GM12878 (cell line): ENCODE data around the gene SBF2. TPM values are rescaled to one million over a fixed set of nuclear protein-coding genes. Genes with fewer than 3 reads are reported as not detected.

Experiments used
- ATAC-seq: fragments of 200-7000 bp; cut with Tn5 transposase; 3 replicates; pipeline ENCODE4 v1.9.1; 2020; ENCODE audit warnings: mild to moderate bottlenecking, moderate library complexity
- BruUV-seq: library from RNA; stranded (reverse); fragments of 400-500 nt; replicated peaks from 2 replicates; lab custom pipeline; 2021; lab: Mats Ljungman, UMichigan
- CTCF ChIA-PET: fragments of 300-600 bp; sonication (Branson Sonifier 250); formaldehyde crosslinking; extraction: SDS; loops from one replicate; lab custom pipeline; 2021; ENCODE audit warnings: inconsistent platforms; lab: Yijun Ruan, JAX
- POLR2A ChIA-PET: fragments of 350-600 bp; formaldehyde crosslinking; extraction: SDS; loops from one replicate; lab custom pipeline; 2021; ENCODE audit warnings: inconsistent platforms; lab: Charles Lee
- RAD21 ChIA-PET: fragments of 300-600 bp; sonication (Branson Sonifier 250); formaldehyde crosslinking; loops from one replicate; lab custom pipeline; 2023; ENCODE audit warnings: antibody characterized with exemption; ENCODE audit not compliant: unreplicated experiment; lab: Charles Lee
- SMC1A ChIA-PET: fragments of 300-600 bp; sonication (Branson Sonifier 250); formaldehyde crosslinking; loops from one replicate; lab custom pipeline; 2023; ENCODE audit not compliant: unreplicated experiment, uncharacterized antibody; lab: Charles Lee
- DNase-seq: peaks from one replicate; pipeline ENCODE4 v3.0.0-alpha.2; 2011; ENCODE audit warnings: low read depth, low spot score
- FAIRE-seq: peaks from 3 replicates; lab custom pipeline; 2011; peaks lifted over from hg19 to GRCh38; lab: Jason Lieb, UNC
- H2AFZ ChIP-seq: 2 replicates; pipeline ENCODE4 v1.6.0; 2011; ENCODE audit warnings: low read depth, low read length, control low read depth; ENCODE audit not compliant: control insufficient read depth
- H3K27ac ChIP-seq: 2 replicates; pipeline ENCODE4 v1.5.1; 2011; ENCODE audit warnings: control low read depth; ENCODE audit not compliant: control insufficient read depth, insufficient read depth
- H3K27me3 ChIP-seq, 2 experiments: replicated peaks in 1 of 2; 2 replicates each; pipeline versions ENCODE4 v1.6.0 to v1.6.1; 2011; ENCODE audit warnings: low read length in 1 of 2; ENCODE audit not compliant: control insufficient read depth in 2 of 2, insufficient read depth in 2 of 2
- H3K36me3 ChIP-seq, 2 experiments: 2 replicates each; pipeline ENCODE4 v1.5.1; 2011; ENCODE audit warnings: low read length in 1 of 2; ENCODE audit not compliant: control insufficient read depth in 2 of 2, insufficient read depth in 2 of 2
- H3K4me1 ChIP-seq: 2 replicates; pipeline ENCODE4 v1.6.1; 2011; ENCODE audit warnings: mild to moderate bottlenecking, low read length, moderate library complexity, mixed read lengths; ENCODE audit not compliant: control insufficient read depth, insufficient read depth
- H3K4me2 ChIP-seq: 2 replicates; pipeline ENCODE4 v1.6.0; 2011; ENCODE audit warnings: control low read depth; ENCODE audit not compliant: control insufficient read depth, insufficient read depth
- H3K4me3 ChIP-seq: fragments of 200-600 bp; sonication (generic); 2 replicates; pipeline ENCODE4 v1.5.1; 2016
- H3K79me2 ChIP-seq: 2 replicates; pipeline ENCODE4 v1.6.0; 2011; ENCODE audit warnings: low read length; ENCODE audit not compliant: control insufficient read depth, insufficient read depth
- H3K9ac ChIP-seq: 2 replicates; pipeline ENCODE4 v1.8.0; 2011; ENCODE audit warnings: low read length, control low read depth, mixed read lengths; ENCODE audit not compliant: control insufficient read depth, insufficient read depth
- H3K9me3 ChIP-seq: replicated peaks from 3 replicates; pipeline ENCODE4 v1.5.1; 2011; ENCODE audit warnings: mild to moderate bottlenecking, low read length; ENCODE audit not compliant: control insufficient read depth, insufficient read depth
- H4K20me1 ChIP-seq: 2 replicates; pipeline ENCODE4 v1.6.0; 2011; ENCODE audit not compliant: control insufficient read depth, insufficient read depth
- CEBPB ChIP-seq, 2 experiments: fragments of 150-350 bp in 1 of 2; IDR thresholded peaks; 2 replicates each; pipeline ENCODE4 v1.6.1; 2012 to 2014; ENCODE audit warnings: low read depth in 2 of 2, low read length in 2 of 2, borderline replicate concordance in 1 of 2, inconsistent platforms in 1 of 2
- MAX ChIP-seq: IDR thresholded peaks from 2 replicates; pipeline ENCODE4 v1.6.1; 2012; ENCODE audit warnings: low read depth, low read length, improper control_type of control experiment
- MXI1 ChIP-seq: fragments of 150-350 bp; IDR thresholded peaks from 2 replicates; pipeline ENCODE4 v1.6.1; 2011; ENCODE audit warnings: low read depth, mild to moderate bottlenecking, inconsistent platforms, low read length, improper control_type of control experiment
- NBN ChIP-seq: fragments of 450-650 bp; IDR thresholded peaks from 2 replicates; pipeline ENCODE4 v1.6.1; 2016
- PAX5 ChIP-seq: IDR thresholded peaks from 2 replicates; pipeline ENCODE4 v1.6.1; 2011; ENCODE audit warnings: low read depth, low read length, borderline replicate concordance
- REST ChIP-seq: IDR thresholded peaks from 2 replicates; pipeline ENCODE4 v1.6.1; 2012; ENCODE audit warnings: mild to moderate bottlenecking, low read depth, low read length
- SRF ChIP-seq, 2 experiments: IDR thresholded peaks; 2 replicates each; pipeline ENCODE4 v1.6.1; 2011; ENCODE audit warnings: low read depth in 2 of 2, low read length in 2 of 2, mild to moderate bottlenecking in 1 of 2, moderate library complexity in 1 of 2
- TCF7 ChIP-seq: IDR thresholded peaks from 2 replicates; pipeline ENCODE4 v1.6.1; 2014; ENCODE audit warnings: antibody characterized with exemption, borderline replicate concordance
- ZNF24 ChIP-seq: fragments of 450-650 bp; IDR thresholded peaks from 2 replicates; pipeline ENCODE4 v1.6.1; 2017; ENCODE audit warnings: antibody characterized with exemption, mild to moderate bottlenecking
- ZNF274 ChIP-seq: IDR thresholded peaks from one replicate; pipeline ENCODE4 v1.8.0; 2011; ENCODE audit not compliant: insufficient read length, insufficient read depth
- WGBS: methylation state at CpG from one replicate; pipeline ENCODE4 v1.1.6; 2016; ENCODE audit warnings: low lambda C conversion rate; ENCODE audit not compliant: insufficient replicate concordance, insufficient coverage; ENCODE audit errors: missing lambda C conversion rate; 5-methylcytosine and 5-hydroxymethylcytosine counted together
- in situ Hi-C: fragments of 300-500 bp; cut with MboI; formaldehyde crosslinking; loops from 9 replicates; pipeline ENCODE4 v1.14.3; 2018; ENCODE audit warnings: mixed read lengths
- intact Hi-C: fragments of 100-400 bp; cut with micrococcal nuclease; formaldehyde crosslinking; loops from one replicate; pipeline ENCODE4 v1.14.2; 2022; ENCODE audit not compliant: unreplicated experiment
- polyA plus RNA-seq, 11 experiments: library from polyadenylated mRNA; depleted of rRNA in 4 of 11; unstranded in 6 of 11; stranded (reverse) in 5 of 11; fragments of >200 nt; fragmentation: Nextera tagmentation in 4 of 11; fragmentation: Illumina TruSeq in 1 of 11; extraction: Ambion mirVana in 4 of 11; extraction: Trizol in 1 of 11; gene quantifications; 1 replicate in 1 of 11; 2 replicates in 10 of 11; pipeline versions ENCODE4 v1.2.1 to v1.2.3, GENCODE V29; 2011 to 2016; ENCODE audit warnings: inconsistent platforms in 2 of 11, missing spikeins in 2 of 11, low read depth in 1 of 11
- total RNA-seq, 4 experiments: library from RNA; depleted of rRNA in 3 of 4; stranded (reverse); fragments of >200 nt in 3 of 4; fragmentation: Illumina TruSeq in 1 of 4; extraction: Trizol in 1 of 4; gene quantifications; 2 replicates each; pipeline versions ENCODE4 v1.2.1 to v1.2.3, GENCODE V29; 2013 to 2021
- TF ChIP-seq, protein P1 (sequence below): fragments of 450-650 bp; IDR thresholded peaks from 2 replicates; pipeline ENCODE4 v1.6.1; 2014; ENCODE audit warnings: mild to moderate bottlenecking
- TF ChIP-seq, protein P2 (sequence below): fragments of 450-650 bp; IDR thresholded peaks from 2 replicates; pipeline ENCODE4 v1.6.1; 2017; ENCODE audit warnings: mild to moderate bottlenecking, moderate library complexity

The SBF2 gene
- total and polyA plus RNA-seq, 10 of the 15 experiments (the other 5 are each of a cell fraction or from before 2014, with no cell fraction given): 0.24 to 2.3 (median 1.1) TPM

DNA sequence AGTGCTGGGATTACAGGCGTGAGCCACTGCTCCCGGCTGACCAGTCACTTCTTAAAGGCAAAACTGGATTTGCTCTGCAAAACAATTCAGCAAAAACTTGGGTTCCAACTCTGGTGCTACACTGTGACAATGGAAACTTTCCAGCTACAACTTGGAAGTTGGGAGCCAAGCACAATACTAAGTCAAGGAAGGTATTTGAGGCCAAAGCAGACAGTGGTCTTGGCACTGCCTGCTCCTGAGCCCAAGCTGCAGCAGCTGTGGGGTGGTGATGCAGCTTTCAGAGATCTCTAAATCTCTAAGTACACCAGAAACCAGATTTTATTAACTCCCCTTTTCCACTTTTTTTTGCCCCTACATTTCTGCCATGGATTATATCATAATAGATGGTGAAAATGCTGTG is 28.4 kb upstream of the SBF2 start (continued):
- no peak for TF ChIP-seq MAX

- H3K4me2 ChIP-seq: no peak overlapping the region
- DNase-seq: no peak
- ChIA-PET RAD21 (interaction anchor here (0.9 to 3.2 kb wide), 3 partner anchors 11 to 16 kb away, joined by 4 to 15 read pairs (median 14); partner anchors contain the start of gene ADM), SMC1A (interaction anchor here (0.6 to 6.5 kb wide), 8 partner anchors 11 to 139 kb away, joined by 3 to 55 read pairs (median 5); no protein-coding TSS in a partner anchor), POLR2A (no interaction called here), CTCF (interaction anchor here (0.6 to 3.6 kb wide), 9 partner anchors 12 to 353 kb away, joined by 3 to 48 read pairs (median 6); no protein-coding TSS in a partner anchor)
- in situ Hi-C loops (loop anchor here (5.0 to 10.0 kb wide), 3 partner anchors 109 to 556 kb away; no protein-coding TSS in a partner anchor), intact Hi-C loops (loop anchor here (5.0 kb wide), 3 partner anchors 349 to 564 kb away; no protein-coding TSS in a partner anchor)
- no peaks in the 10 kb centered on the region for H3K27me3 ChIP-seq
- no peaks in the 10 kb centered on the region for H3K36me3 ChIP-seq
- no peaks in the 10 kb centered on the region for H3K9me3 ChIP-seq
- no peak overlapping the region for H2AFZ ChIP-seq
- H4K20me1 ChIP-seq: no peaks in the 10 kb centered on the region
- no peak overlapping the region for H3K27ac ChIP-seq
- no TSS peak for BruUV-seq
- ATAC-seq: no peak
- H3K9ac ChIP-seq: no peak overlapping the region
- no peak for FAIRE-seq
- H3K79me2 ChIP-seq: no peaks in the 10 kb centered on the region
- 97% methylated on average over 4 of the region's 4 CpGs for WGBS
- peaks cover 24% of the 10 kb centered on the region for H3K4me1 ChIP-seq
- no peak overlapping the region for H3K4me3 ChIP-seq
- TF ChIP-seq MXI1: no peak
- TF ChIP-seq ZNF24: no peak
- TF ChIP-seq REST: no peak
- TF ChIP-seq, protein P1, sequence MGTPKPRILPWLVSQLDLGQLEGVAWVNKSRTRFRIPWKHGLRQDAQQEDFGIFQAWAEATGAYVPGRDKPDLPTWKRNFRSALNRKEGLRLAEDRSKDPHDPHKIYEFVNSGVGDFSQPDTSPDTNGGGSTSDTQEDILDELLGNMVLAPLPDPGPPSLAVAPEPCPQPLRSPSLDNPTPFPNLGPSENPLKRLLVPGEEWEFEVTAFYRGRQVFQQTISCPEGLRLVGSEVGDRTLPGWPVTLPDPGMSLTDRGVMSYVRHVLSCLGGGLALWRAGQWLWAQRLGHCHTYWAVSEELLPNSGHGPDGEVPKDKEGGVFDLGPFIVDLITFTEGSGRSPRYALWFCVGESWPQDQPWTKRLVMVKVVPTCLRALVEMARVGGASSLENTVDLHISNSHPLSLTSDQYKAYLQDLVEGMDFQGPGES: no peak
- no peak for TF ChIP-seq PAX5
- TF ChIP-seq SRF (IDR thresholded peaks at IDR 0.05; ENCODE audit: low read depth in 2 of 2, low read length in 2 of 2): no peak
- TF ChIP-seq ZNF274: no peak
- TF ChIP-seq, protein P2, sequence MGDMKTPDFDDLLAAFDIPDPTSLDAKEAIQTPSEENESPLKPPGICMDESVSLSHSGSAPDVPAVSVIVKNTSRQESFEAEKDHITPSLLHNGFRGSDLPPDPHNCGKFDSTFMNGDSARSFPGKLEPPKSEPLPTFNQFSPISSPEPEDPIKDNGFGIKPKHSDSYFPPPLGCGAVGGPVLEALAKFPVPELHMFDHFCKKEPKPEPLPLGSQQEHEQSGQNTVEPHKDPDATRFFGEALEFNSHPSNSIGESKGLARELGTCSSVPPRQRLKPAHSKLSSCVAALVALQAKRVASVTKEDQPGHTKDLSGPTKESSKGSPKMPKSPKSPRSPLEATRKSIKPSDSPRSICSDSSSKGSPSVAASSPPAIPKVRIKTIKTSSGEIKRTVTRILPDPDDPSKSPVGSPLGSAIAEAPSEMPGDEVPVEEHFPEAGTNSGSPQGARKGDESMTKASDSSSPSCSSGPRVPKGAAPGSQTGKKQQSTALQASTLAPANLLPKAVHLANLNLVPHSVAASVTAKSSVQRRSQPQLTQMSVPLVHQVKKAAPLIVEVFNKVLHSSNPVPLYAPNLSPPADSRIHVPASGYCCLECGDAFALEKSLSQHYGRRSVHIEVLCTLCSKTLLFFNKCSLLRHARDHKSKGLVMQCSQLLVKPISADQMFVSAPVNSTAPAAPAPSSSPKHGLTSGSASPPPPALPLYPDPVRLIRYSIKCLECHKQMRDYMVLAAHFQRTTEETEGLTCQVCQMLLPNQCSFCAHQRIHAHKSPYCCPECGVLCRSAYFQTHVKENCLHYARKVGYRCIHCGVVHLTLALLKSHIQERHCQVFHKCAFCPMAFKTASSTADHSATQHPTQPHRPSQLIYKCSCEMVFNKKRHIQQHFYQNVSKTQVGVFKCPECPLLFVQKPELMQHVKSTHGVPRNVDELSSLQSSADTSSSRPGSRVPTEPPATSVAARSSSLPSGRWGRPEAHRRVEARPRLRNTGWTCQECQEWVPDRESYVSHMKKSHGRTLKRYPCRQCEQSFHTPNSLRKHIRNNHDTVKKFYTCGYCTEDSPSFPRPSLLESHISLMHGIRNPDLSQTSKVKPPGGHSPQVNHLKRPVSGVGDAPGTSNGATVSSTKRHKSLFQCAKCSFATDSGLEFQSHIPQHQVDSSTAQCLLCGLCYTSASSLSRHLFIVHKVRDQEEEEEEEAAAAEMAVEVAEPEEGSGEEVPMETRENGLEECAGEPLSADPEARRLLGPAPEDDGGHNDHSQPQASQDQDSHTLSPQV: no peak
- TF ChIP-seq NBN: no peak
- TF ChIP-seq TCF7: no peak
- no peak for TF ChIP-seq CEBPB (IDR thresholded peaks at IDR 0.05; ENCODE audit: borderline replicate concordance in 1 of 2, low read depth in 2 of 2, low read length in 2 of 2)
Observed at GRCh38 chr11:10320736-10321465, 26.9 kb upstream of the SBF2 start.
